ENCODE results near the gene CCDC73.

The CCDC73 gene

GRCh38 chr11:32643526-32643925 is 150.9 kb downstream of the CCDC73 start:
- Mint-ChIP-seq H3K36me3 (ENCODE audit: low read depth) (no peaks in the 10 kb centered on the region), H3K27me3 (ENCODE audit: low read depth, poor library complexity) (peaks cover 3% of the 10 kb centered on the region), H3K4me1 (no peaks in the 10 kb centered on the region), H3K27ac (no peak overlapping the region), H3K4me3 (no peak overlapping the region), H3K9me3 (no peaks in the 10 kb centered on the region)
- no peak for DNase-seq
- TF ChIP-seq CTCF (IDR thresholded peaks at IDR 0.05) = no peak

GRCh38 chr11:32641361-32641760 is 153.1 kb downstream of the CCDC73 start:
- Mint-ChIP-seq H3K27me3 (ENCODE audit: low read depth, poor library complexity) (peaks cover 4% of the 10 kb centered on the region), H3K27ac (no peak overlapping the region), H3K36me3 (ENCODE audit: low read depth) (no peaks in the 10 kb centered on the region), H3K9me3 (no peaks in the 10 kb centered on the region), H3K4me1 (no peaks in the 10 kb centered on the region), H3K4me3 (no peak overlapping the region)
- DNase-seq = no peak
- TF ChIP-seq CTCF (IDR thresholded peaks at IDR 0.05) = no peak

- no peak overlapping the region for H3K4me3 Mint-ChIP-seq
- DNase-seq = no peak
- no peak overlapping the region for H3K27ac Mint-ChIP-seq
- H3K27me3 Mint-ChIP-seq (ENCODE audit: low read depth, poor library complexity) = peaks cover 10% of the 10 kb centered on the region
- H3K9me3 Mint-ChIP-seq = no peaks in the 10 kb centered on the region
- TF ChIP-seq CTCF (IDR thresholded peaks at IDR 0.05) = no peak
- no peaks in the 10 kb centered on the region for H3K4me1 Mint-ChIP-seq
- H3K36me3 Mint-ChIP-seq (ENCODE audit: low read depth) = no peaks in the 10 kb centered on the region
Observed at GRCh38 chr11:32635819-32636218, 158.6 kb downstream of the CCDC73 start.

- no peak for DNase-seq
- Mint-ChIP-seq H3K27ac (no peak overlapping the region), H3K27me3 (ENCODE audit: low read depth, poor library complexity) (peaks cover 10% of the 10 kb centered on the region), H3K4me1 (no peaks in the 10 kb centered on the region), H3K36me3 (ENCODE audit: low read depth) (no peaks in the 10 kb centered on the region), H3K9me3 (peaks cover 5% of the 10 kb centered on the region), H3K4me3 (no peak overlapping the region)
- TF ChIP-seq CTCF (IDR thresholded peaks at IDR 0.05) = no peak
Observed at GRCh38 chr11:32630844-32631243, 163.6 kb downstream of the CCDC73 start.

- peaks cover 14% of the 10 kb centered on the region for H3K9me3 Mint-ChIP-seq
- H3K4me3 Mint-ChIP-seq = no peak overlapping the region
- peaks cover 3% of the 10 kb centered on the region for H3K27me3 Mint-ChIP-seq (ENCODE audit: low read depth, poor library complexity)
- TF ChIP-seq CTCF (IDR thresholded peaks at IDR 0.05) = no peak
- H3K4me1 Mint-ChIP-seq = peaks cover 22% of the 10 kb centered on the region
- no peak for DNase-seq
- no peaks in the 10 kb centered on the region for H3K36me3 Mint-ChIP-seq (ENCODE audit: low read depth)
- no peak overlapping the region for H3K27ac Mint-ChIP-seq
Observed at GRCh38 chr11:32616903-32617302, 177.6 kb downstream of the CCDC73 start.

GRCh38 chr11:32615422-32615821 is 179.0 kb downstream of the CCDC73 start:
- H3K9me3 Mint-ChIP-seq = peaks cover 10% of the 10 kb centered on the region
- H3K4me1 Mint-ChIP-seq = peaks cover 27% of the 10 kb centered on the region
- H3K27ac Mint-ChIP-seq = no peak overlapping the region
- H3K4me3 Mint-ChIP-seq = no peak overlapping the region
- H3K36me3 Mint-ChIP-seq (ENCODE audit: low read depth) = peaks cover 7% of the 10 kb centered on the region
- peaks cover 3% of the 10 kb centered on the region for H3K27me3 Mint-ChIP-seq (ENCODE audit: low read depth, poor library complexity)
- TF ChIP-seq CTCF (IDR thresholded peaks at IDR 0.05) = no peak
- DNase-seq = no peak
